OCI-LY7 (cell line): Measurements from ENCODE around the gene KCNMB2.

ENCODE experiments used
- CTCF ChIP-seq: fragments of 200-600 bp; sonication (generic); conservative IDR thresholded peaks from 2 replicates; pipeline ENCODE4 v1.5.1; 2014; ENCODE audit warnings: mild to moderate bottlenecking, antibody characterized with exemption, low read length, moderate library complexity, mixed read lengths
- EZH2phosphoT487 ChIP-seq: fragments of 200-600 bp; sonication (generic); IDR thresholded peaks from 2 replicates; pipeline ENCODE4 v1.6.1; 2018; ENCODE audit warnings: low read depth, borderline replicate concordance, mild to moderate bottlenecking, mixed run types, antibody characterized with exemption, low read length, moderate library complexity, mixed read lengths

- TF ChIP-seq CTCF (no peak), EZH2phosphoT487 (no peak)
These were observed 286.5 kb downstream of the KCNMB2 start for GRCh38 chr3:178822722-178823121.
